Adrenal gland (tissue), 12 donors: ENCODE data around the gene ETV5. TPM values are rescaled to one million over a fixed set of nuclear protein-coding genes. Genes with fewer than 3 reads are reported as not detected.

Experiments
- DNase-seq, 7 donors: peaks; one replicate each; pipeline ENCODE4 v3.0.0-alpha.2; 2019 to 2020
- H3K27ac ChIP-seq, 5 donors: fragments of 200-600 bp; sonication (generic) in 4 of 5; 1 replicate in 3 of 5; 2 replicates in 2 of 5; pipeline versions ENCODE4 v1.5.1 to v1.8.0; 2016 to 2020; ENCODE audit warnings: mild to moderate bottlenecking in 1 of 5
- H3K27me3 ChIP-seq: fragments of 200-600 bp; 2 replicates; pipeline ENCODE4 v1.8.0; 2021
- H3K36me3 ChIP-seq, 2 donors: fragments of 200-600 bp; replicated peaks in 1 of 2; 1 replicate in 1 of 2; 2 replicates in 1 of 2; pipeline versions ENCODE4 v1.5.1 to v1.8.0; 2018 to 2022
- H3K4me1 ChIP-seq, 2 donors: fragments of 200-600 bp; replicated peaks in 1 of 2; 1 replicate in 1 of 2; 2 replicates in 1 of 2; pipeline versions ENCODE4 v1.5.1 to v1.8.0; 2018 to 2021
- H3K4me3 ChIP-seq, 4 donors: fragments of 200-600 bp; sonication (generic) in 3 of 4; one replicate each; pipeline ENCODE4 v1.5.1; 2016 to 2018
- H3K9me3 ChIP-seq, 3 donors: fragments of 200-600 bp; sonication (generic) in 1 of 3; replicated peaks in 1 of 3; 1 replicate in 2 of 3; 2 replicates in 1 of 3; pipeline versions ENCODE4 v1.5.1 to v1.8.0; 2016 to 2021
- POLR2A ChIP-seq, 2 donors: fragments of 450-650 bp; IDR thresholded peaks; one replicate each; pipeline ENCODE4 v1.6.1; 2017; ENCODE audit warnings: antibody characterized with exemption in 2 of 2, mild to moderate bottlenecking in 2 of 2, moderate library complexity in 1 of 2
- WGBS, 4 donors: extraction: QIAGEN DNeasy Blood & Tissue Kit in 2 of 4; methylation state at CpG; one replicate each; pipeline versions ENCODE4 v1.1.5 to v1.1.7; 2013 to 2017; 5-methylcytosine and 5-hydroxymethylcytosine counted together
- intact Hi-C, 2 donors: fragments of 100-400 bp; cut with DNase I; formaldehyde crosslinking; loops; one replicate each; pipeline versions ENCODE4 v1.14.1 to v1.15.0; 2022 to 2023
- polyA plus RNA-seq, 3 donors: library from polyadenylated mRNA; stranded (reverse); fragments of 200-250 nt in 2 of 3; fragments of 350-450 nt in 1 of 3; fragmentation: Illumina TruSeq in 1 of 3; extraction: RNeasy Lipid Tissue Mini Kit (QIAGEN cat#74804) in 1 of 3; gene quantifications; one replicate each; pipeline ENCODE4 v1.2.3, GENCODE V29; 2013 to 2014
- total RNA-seq, 9 donors: library from RNA; depleted of rRNA in 4 of 9; stranded (reverse); fragments of >200 nt in 4 of 9; fragments of 120-200 nt in 1 of 9; fragmentation: NEBNext Ultra II Directional in 1 of 9; extraction: Animal tissue kit (Norgen Biotek cat#: 25700) in 1 of 9; gene quantifications; one replicate each; pipeline versions ENCODE4 v1.1.0 to v1.2.4, GENCODE V29; 2013 to 2023
- TF ChIP-seq, protein P1 (sequence below), 6 experiments: fragments of 450-650 bp in 4 of 6; fragments of 200-600 bp in 2 of 6; sonication (generic) in 1 of 6; IDR thresholded peaks; 1 replicate in 5 of 6; 2 replicates in 1 of 6; pipeline versions ENCODE4 v1.5.1 to v1.8.0; 2016 to 2021; ENCODE audit warnings: antibody characterized with exemption in 6 of 6, mild to moderate bottlenecking in 2 of 6, moderate library complexity in 1 of 6
- donor health status: healthy with polysubstance abuse.
- donor health status: Bipolar disorder and iron deficiency.
- donor health status: DM: yes; HTN: yes; CAD: no.
- donor health status: DM: no; HTN: no; CAD: no.
- donor health status: DM: no; HTN: no; CAD: no.
- donor health status: DM: yes; HTN: yes; CAD: no.

ETV5 gene
- total and polyA plus RNA-seq, 12 donors = 17.2 to 114 (median 63.3) TPM

DNA sequence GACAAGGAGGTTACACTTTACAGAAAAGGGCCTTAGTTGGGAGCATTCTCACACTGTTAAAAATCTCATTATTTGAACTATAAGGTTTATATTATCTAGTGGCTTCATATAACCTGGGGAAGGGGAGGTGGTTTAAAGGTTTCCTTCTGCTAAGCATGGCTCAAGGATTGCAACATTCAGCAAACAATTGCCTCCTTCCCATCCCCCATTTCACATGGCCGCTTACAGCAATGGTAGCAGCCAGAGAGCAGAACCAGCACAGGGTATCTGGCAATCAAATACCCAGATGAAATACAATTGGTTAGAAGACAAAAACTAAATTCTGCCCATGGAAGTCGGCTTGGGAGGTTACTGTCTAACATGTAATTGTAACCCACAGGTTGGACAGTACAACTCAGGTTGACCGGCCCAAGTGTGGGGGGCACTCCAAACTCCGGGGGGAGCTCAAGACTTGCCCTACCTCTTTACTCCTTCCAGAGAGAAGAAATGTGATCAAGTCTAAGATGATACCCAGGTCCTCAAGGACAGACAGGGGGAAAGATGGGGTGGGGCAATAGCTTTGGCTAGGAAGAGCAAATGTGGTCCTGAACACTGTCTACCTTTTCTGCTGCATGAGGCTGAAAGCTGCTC, 15.5 kb downstream of the ETV5 start:
- peaks cover 15 to 16% of the 10 kb centered on the region in 2 donors for H3K4me1 ChIP-seq
- no peaks in the 10 kb centered on the region for H3K9me3 ChIP-seq
- H3K36me3 ChIP-seq = peaks cover 0 to 3% of the 10 kb centered on the region in 2 donors
- H3K27ac ChIP-seq = peak overlapping the region in 1 of 5 donors; percentile 7
- DNase-seq = no peak
- TF ChIP-seq, protein P1, sequence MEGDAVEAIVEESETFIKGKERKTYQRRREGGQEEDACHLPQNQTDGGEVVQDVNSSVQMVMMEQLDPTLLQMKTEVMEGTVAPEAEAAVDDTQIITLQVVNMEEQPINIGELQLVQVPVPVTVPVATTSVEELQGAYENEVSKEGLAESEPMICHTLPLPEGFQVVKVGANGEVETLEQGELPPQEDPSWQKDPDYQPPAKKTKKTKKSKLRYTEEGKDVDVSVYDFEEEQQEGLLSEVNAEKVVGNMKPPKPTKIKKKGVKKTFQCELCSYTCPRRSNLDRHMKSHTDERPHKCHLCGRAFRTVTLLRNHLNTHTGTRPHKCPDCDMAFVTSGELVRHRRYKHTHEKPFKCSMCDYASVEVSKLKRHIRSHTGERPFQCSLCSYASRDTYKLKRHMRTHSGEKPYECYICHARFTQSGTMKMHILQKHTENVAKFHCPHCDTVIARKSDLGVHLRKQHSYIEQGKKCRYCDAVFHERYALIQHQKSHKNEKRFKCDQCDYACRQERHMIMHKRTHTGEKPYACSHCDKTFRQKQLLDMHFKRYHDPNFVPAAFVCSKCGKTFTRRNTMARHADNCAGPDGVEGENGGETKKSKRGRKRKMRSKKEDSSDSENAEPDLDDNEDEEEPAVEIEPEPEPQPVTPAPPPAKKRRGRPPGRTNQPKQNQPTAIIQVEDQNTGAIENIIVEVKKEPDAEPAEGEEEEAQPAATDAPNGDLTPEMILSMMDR (IDR thresholded peaks at IDR 0.05) = no peak
- no peak for TF ChIP-seq POLR2A (IDR thresholded peaks at IDR 0.05)
- no peaks in the 10 kb centered on the region for H3K27me3 ChIP-seq
- intact Hi-C loops = no loop called here
- no peak overlapping the region for H3K4me3 ChIP-seq
- WGBS, 4 donors = 76 to 97% (median 86%) methylated on average over 4 of the region's 4 CpGs

DNA sequence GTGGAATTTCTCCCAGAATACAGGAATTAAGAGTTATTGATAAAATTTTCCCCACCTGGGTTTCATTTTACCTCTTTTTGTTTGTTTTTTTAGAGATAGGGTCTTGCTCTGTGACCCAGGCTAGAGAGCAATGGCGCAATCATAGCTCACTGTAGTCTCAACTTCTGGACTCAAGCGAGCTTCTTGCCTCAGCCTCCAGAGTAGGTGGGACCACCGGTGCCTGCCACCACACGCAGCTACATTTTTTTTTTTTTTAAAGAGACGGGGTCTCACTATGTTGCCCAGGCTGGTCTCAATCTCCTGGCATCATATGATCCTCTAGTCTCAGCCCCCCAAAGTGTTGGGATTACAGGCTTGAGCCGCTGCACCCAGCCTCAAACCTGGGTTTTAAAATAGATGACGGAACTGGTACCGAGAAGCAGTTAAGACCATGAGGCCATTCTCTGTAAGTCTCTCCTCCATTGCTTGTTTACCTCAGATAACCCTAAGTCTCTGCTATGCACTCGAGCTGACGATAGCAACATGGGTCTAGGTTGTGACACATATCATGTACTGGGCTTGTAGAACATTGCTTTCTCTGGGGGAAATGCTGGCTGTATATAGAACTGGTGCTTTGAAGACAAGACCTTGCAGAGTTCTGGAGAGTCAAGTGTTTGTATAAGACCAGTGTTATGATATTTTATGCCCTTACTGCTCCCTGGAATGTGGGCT, 16.4 kb downstream of the ETV5 start:
- peaks cover 6 to 7% of the 10 kb centered on the region in 2 donors for H3K4me1 ChIP-seq
- no peak for DNase-seq
- intact Hi-C loops = no loop called here
- WGBS, 4 donors = 90 to 91% (median 90%) methylated on average over 10 of the region's 10 CpGs
- H3K4me3 ChIP-seq = no peak overlapping the region
- H3K27ac ChIP-seq = no peak overlapping the region
- peaks cover 0 to 3% of the 10 kb centered on the region in 2 donors for H3K36me3 ChIP-seq
- H3K9me3 ChIP-seq = no peaks in the 10 kb centered on the region
- TF ChIP-seq, protein P1 (IDR thresholded peaks at IDR 0.05) = no peak
- no peak for TF ChIP-seq POLR2A (IDR thresholded peaks at IDR 0.05)
- H3K27me3 ChIP-seq = no peaks in the 10 kb centered on the region

DNA sequence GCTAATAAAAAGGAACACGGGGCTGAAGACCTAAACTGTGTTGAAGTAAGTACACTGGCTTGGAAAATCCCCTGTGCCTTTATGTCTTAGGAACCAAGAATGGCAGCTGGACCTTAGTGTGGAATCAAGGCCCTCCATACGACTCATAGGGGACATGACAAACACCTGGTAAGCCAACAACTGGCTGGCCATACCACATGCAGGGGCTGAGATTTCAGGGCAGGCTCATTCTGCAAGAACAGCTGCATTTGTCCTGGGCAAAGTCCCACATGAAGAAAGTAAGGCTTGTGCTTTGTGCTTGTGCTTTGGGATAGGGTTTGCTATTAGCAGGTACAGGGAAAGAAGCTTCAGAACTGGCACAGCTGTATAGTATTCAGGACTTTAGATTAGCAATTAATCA, 18.0 kb downstream of the ETV5 start:
- Histone ChIP-seq H3K9me3 (no peaks in the 10 kb centered on the region), H3K4me3 (no peak overlapping the region), H3K36me3 (peaks cover 0 to 3% of the 10 kb centered on the region in 2 donors), H3K27me3 (no peaks in the 10 kb centered on the region), H3K4me1 (no peaks in the 10 kb centered on the region), H3K27ac (no peak overlapping the region)
- DNase-seq = no peak
- TF ChIP-seq, protein P1 (IDR thresholded peaks at IDR 0.05) = no peak
- TF ChIP-seq POLR2A (IDR thresholded peaks at IDR 0.05) = no peak
- intact Hi-C loops = no loop called here
- WGBS, 4 donors = 86 to 94% (median 88%) methylated on average over 2 of the region's 2 CpGs

DNA sequence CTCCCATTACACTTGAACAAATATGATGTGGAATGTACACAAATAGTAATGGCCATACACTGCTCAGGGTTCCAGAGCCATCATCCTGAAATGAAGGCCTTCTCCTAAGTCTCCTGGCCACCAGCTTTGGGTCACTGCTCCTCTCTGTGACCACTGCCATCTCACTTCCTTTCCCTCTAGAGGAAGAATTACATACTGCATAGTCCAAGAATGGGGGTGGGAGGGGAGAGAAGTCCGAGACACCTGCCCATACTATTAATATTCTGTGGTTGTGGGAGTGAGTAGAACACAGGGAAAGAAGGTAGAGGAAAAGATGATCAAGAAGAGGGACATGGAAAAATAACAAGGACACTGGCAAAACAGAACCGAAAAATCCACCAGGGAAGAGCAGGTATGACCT, 20.6 kb downstream of the ETV5 start:
- intact Hi-C loops = no loop called here
- no peaks in the 10 kb centered on the region for H3K36me3 ChIP-seq
- peaks cover 0 to 2% of the 10 kb centered on the region in 2 donors for H3K4me1 ChIP-seq
- WGBS, 4 donors = 72 to 90% (median 82%) methylated on average over 2 of the region's 2 CpGs
- TF ChIP-seq, protein P1 (IDR thresholded peaks at IDR 0.05) = no peak
- no peak for TF ChIP-seq POLR2A (IDR thresholded peaks at IDR 0.05)
- H3K27ac ChIP-seq = no peak overlapping the region
- H3K9me3 ChIP-seq = no peaks in the 10 kb centered on the region
- no peak overlapping the region for H3K4me3 ChIP-seq
- no peak for DNase-seq
- no peaks in the 10 kb centered on the region for H3K27me3 ChIP-seq
